ENCODE results near the gene UTP4. TPM values are rescaled to one million over a fixed set of nuclear protein-coding genes. Genes with fewer than 3 reads are reported as not detected.
A peak's percentile ranks its signal among the peaks of the same experiment; 100 is the strongest.
"Not testable (repeated sequence)": the region's sequence is repeated elsewhere in the genome, so short reads cannot be mapped to it uniquely, and the experiment has no call there.

The UTP4 gene
- total RNA-seq, 1 donor from 2014 or later, result 51.4 TPM

DNA sequence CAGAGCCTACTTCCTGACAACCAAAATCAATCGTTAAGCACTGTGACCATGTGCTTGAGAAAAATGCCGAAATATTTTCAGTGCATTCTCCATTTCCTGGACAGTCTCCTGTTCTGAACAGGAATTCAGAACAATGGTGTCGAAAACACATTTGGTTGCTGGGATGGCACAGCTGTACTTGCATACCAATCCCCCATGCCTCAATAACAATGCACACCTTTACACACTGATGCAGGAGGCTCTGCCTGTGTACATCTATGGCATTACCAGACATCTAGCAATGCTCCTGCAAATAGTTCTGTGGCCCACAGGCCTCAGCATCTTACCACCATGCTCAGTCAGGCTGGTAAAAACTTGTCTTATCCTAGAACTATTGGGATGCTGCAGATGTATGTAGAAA is 6.2 kb upstream of the UTP4 start:
- no peak overlapping the region for H3K4me3 Mint-ChIP-seq (ENCODE audit: low read depth)
- H3K4me1 Mint-ChIP-seq (ENCODE audit: low read depth), result peaks cover 11% of the 10 kb centered on the region
- H3K27ac Mint-ChIP-seq, result peak overlapping the region; percentile 69

DNA sequence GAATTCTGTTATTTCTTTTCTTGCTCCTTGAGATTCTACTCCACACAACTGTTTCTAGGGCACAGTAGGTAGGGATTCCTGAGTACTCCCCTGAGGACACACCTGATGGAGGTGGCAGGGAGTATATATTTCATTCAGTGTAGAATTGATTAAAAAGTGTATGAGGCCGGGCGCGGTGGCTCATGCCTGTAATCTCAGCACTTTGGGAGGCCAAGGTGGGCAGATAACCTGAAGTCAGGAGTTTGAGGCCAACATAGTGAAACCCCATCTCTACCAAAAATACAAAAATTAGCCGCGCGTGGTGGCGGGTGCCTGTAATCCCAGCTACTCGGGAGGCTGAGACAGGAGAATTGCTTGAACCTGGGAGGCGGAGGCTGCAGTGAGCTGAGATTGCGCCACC is 5.6 kb upstream of the UTP4 start:
- not testable (repeated sequence) for DNase-seq (ENCODE audit: low spot score, unreplicated experiment); H3K27me3 Mint-ChIP-seq; H3K36me3 Mint-ChIP-seq (ENCODE audit: insufficient read depth); H3K9me3 Mint-ChIP-seq (ENCODE audit: low read depth); H3K4me3 Mint-ChIP-seq (ENCODE audit: low read depth)
- Mint-ChIP-seq H3K27ac (peak overlapping the region; percentile 33), H3K4me1 (ENCODE audit: low read depth) (peaks cover 14% of the 10 kb centered on the region)

More for the DNA sequence above, 6.2 kb upstream of the UTP4 start:
- Mint-ChIP-seq H3K36me3 (ENCODE audit: insufficient read depth) (peaks cover 6% of the 10 kb centered on the region), H3K27me3 (no peaks in the 10 kb centered on the region), H3K9me3 (ENCODE audit: low read depth) (no peaks in the 10 kb centered on the region)
- no peak for DNase-seq (ENCODE audit: low spot score, unreplicated experiment)
- TF ChIP-seq, protein P1, sequence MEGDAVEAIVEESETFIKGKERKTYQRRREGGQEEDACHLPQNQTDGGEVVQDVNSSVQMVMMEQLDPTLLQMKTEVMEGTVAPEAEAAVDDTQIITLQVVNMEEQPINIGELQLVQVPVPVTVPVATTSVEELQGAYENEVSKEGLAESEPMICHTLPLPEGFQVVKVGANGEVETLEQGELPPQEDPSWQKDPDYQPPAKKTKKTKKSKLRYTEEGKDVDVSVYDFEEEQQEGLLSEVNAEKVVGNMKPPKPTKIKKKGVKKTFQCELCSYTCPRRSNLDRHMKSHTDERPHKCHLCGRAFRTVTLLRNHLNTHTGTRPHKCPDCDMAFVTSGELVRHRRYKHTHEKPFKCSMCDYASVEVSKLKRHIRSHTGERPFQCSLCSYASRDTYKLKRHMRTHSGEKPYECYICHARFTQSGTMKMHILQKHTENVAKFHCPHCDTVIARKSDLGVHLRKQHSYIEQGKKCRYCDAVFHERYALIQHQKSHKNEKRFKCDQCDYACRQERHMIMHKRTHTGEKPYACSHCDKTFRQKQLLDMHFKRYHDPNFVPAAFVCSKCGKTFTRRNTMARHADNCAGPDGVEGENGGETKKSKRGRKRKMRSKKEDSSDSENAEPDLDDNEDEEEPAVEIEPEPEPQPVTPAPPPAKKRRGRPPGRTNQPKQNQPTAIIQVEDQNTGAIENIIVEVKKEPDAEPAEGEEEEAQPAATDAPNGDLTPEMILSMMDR (IDR thresholded peaks at IDR 0.05; ENCODE audit: unreplicated experiment), result no peak

DNA sequence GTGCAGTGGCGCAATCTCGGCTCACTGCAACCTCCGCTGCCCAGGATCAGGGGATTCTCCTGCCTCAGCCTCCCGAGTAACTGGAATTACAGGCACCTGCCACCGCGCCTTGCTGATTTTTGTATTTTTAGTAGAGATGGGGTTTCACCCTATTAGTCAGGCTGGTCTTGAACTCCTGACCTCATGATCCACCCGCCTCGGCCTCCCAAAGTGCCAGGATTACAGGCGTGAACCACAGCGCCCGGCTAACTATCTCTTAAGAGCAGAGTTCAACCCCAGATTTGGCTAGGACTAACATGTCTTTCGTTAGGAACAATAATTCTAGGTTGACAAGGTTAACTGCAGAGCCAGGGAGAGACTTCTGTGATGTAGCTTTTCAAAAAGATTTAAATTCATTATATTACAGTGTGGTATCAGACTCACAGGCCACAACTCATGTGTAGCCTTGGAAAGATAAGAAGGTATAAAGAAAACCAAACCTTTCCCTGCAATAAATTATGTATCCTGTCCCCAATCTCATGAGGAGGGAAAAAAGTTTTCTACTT is 4.4 kb upstream of the UTP4 start:
- DNase-seq (ENCODE audit: low spot score, unreplicated experiment), result no peak
- H3K9me3 Mint-ChIP-seq (ENCODE audit: low read depth), result no peaks in the 10 kb centered on the region
- no peaks in the 10 kb centered on the region for H3K27me3 Mint-ChIP-seq
- H3K27ac Mint-ChIP-seq, result peak overlapping the region; percentile 56
- peaks cover 6% of the 10 kb centered on the region for H3K36me3 Mint-ChIP-seq (ENCODE audit: insufficient read depth)
- TF ChIP-seq, protein P1 (IDR thresholded peaks at IDR 0.05; ENCODE audit: unreplicated experiment), result no peak
- no peak overlapping the region for H3K4me3 Mint-ChIP-seq (ENCODE audit: low read depth)
- H3K4me1 Mint-ChIP-seq (ENCODE audit: low read depth), result peaks cover 18% of the 10 kb centered on the region

DNA sequence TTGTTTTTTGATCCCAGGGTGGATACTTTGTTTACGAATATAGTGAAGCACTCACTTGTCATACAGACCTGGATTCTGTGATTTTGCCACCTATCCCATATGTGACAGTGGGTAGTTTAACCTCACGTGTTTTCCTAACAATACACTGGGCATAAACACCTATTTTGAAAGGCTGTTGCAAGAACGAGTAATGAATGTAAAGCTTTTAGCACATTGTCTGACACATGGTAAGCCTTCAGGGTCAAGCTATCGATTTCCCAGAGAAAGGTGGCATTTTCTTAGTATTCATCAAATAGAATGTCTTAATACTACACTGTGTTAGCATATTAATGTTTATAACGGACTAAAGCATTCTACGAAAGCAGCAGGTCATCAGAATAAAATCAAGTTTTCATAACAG is 2.0 kb upstream of the UTP4 start:
- DNase-seq (ENCODE audit: low spot score, unreplicated experiment), result no peak
- H3K36me3 Mint-ChIP-seq (ENCODE audit: insufficient read depth), result peaks cover 5% of the 10 kb centered on the region
- peaks cover 34% of the 10 kb centered on the region for H3K4me1 Mint-ChIP-seq (ENCODE audit: low read depth)
- TF ChIP-seq, protein P1 (IDR thresholded peaks at IDR 0.05; ENCODE audit: unreplicated experiment), result no peak
- no peak overlapping the region for H3K27ac Mint-ChIP-seq
- H3K27me3 Mint-ChIP-seq, result no peaks in the 10 kb centered on the region
- peak overlapping the region; percentile 99 for H3K4me3 Mint-ChIP-seq (ENCODE audit: low read depth)
- H3K9me3 Mint-ChIP-seq (ENCODE audit: low read depth), result no peaks in the 10 kb centered on the region

DNA sequence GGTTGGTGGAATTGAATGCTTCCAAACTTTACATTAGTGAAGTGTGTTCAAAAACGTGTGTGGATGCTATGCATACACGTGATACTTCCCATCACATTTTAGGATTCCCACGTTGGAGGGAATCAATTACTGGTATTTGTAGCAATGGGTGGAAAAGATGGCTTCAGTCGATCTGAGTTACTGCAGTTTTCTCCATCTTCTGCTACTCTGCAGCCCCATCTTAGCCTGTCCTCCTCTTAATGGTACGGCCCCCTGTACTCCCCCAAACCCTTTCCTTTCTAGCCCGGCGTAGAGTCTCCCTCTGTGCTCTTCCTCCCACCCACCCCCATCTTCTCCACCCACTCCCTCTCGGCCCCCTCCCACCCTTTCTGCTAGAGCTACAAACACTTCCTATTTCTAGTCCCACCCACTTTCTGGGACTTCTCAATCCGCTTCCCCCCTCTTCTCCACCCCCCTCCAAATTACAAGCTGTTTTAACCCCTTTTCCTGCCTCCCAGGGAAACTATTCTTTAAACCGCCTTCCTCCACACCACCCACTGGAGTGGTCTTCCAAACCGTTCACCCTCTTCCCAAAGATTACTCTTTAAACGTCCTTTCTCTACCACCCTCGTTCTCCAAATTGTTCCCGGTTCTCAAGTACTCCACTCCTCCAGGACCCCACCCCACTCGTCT is 1.1 kb upstream of the UTP4 start:
- peak overlapping the region; percentile 99 for H3K4me3 Mint-ChIP-seq (ENCODE audit: low read depth)
- H3K27me3 Mint-ChIP-seq, result no peaks in the 10 kb centered on the region
- H3K9me3 Mint-ChIP-seq (ENCODE audit: low read depth), result no peaks in the 10 kb centered on the region
- TF ChIP-seq, protein P1 (IDR thresholded peaks at IDR 0.05; ENCODE audit: unreplicated experiment), result no peak
- DNase-seq (ENCODE audit: low spot score, unreplicated experiment), result no peak
- peaks cover 34% of the 10 kb centered on the region for H3K4me1 Mint-ChIP-seq (ENCODE audit: low read depth)
- peaks cover 5% of the 10 kb centered on the region for H3K36me3 Mint-ChIP-seq (ENCODE audit: insufficient read depth)
- H3K27ac Mint-ChIP-seq, result peak overlapping the region; percentile 97
